Hematopoietic multipotent progenitor cell treated with erythropoietin and hydrocortisone succinate and interleukin-3 and kit ligand, for 4 days (in vitro differentiated cells): ENCODE results near the gene HAUS1.
"Not testable (repeated sequence)": the region's sequence is repeated elsewhere in the genome, so short reads cannot be mapped to it uniquely, and the experiment has no call there.

ENCODE experiments used
- DNase-seq: peaks from one replicate; pipeline ENCODE4 v3.0.0-alpha.2; 2015

Gene HAUS1

DNA sequence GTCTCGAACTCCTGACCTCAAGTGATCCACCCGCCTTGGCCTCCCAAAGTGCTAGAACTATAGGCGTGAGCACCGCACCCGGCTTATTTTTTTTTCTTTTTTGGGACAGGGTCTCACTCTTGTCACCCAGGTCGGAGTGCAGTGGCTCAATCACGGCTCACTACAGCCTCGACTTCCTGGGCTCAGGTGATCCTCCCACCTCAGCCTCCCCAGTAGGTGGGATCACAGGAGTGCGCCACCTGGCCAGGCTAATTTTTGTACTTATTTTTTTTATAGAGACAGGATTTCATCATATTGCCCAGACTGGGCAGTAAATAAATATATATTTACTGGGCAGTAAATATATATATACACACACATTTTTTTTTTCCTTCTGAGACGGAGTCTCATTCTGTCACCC, 8.7 kb upstream of the HAUS1 start:
- DNase-seq, result no peak

DNA sequence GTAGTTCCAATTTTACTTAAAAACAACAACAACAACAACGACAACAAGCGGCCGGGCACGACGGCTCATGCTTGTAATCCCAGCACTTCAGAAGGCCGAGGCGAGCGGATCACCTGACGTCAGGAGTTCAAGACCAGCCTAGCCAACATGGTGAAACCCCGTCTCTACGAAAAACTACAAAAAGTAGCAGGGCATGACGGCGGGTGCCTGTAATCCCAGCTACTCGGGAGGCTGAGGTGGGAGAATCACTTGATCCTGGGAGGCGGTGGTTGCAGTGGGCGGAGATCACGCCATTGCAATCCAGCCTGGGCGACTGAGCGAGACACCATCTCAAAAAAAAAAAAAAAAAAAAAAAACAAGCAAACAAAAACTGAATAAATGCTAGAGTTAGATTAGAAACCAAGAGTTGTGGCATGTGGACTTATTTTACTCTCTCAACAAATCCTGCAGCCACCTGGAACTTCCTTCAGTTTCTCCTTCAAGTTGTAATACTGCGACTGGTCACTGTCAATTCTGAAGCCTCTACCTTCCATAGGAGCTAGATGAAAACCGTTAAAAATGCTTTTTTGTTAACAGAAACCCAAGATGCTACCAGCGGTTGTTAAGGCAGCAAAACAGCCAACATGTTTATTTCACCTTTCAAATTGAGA, 7.4 kb upstream of the HAUS1 start:
- peak; percentile 44 for DNase-seq

DNA sequence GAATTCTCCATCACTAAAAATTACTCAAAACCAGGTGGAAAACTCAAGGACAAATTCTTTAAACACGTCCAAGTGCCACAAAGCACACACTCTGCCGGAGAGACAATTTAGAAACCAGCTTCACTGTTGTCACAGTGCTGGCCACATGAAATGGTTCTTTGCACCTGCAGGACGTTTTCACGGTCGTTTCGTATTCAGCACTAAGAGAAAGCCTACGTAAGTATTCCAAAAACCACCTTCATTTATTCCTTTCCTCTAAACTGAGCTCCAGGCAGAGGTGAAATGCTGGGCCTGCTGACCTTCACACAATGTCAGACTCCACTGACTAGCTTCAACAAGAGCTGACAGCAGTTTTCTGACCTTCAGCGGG, 6.8 kb upstream of the HAUS1 start:
- no peak for DNase-seq

DNA sequence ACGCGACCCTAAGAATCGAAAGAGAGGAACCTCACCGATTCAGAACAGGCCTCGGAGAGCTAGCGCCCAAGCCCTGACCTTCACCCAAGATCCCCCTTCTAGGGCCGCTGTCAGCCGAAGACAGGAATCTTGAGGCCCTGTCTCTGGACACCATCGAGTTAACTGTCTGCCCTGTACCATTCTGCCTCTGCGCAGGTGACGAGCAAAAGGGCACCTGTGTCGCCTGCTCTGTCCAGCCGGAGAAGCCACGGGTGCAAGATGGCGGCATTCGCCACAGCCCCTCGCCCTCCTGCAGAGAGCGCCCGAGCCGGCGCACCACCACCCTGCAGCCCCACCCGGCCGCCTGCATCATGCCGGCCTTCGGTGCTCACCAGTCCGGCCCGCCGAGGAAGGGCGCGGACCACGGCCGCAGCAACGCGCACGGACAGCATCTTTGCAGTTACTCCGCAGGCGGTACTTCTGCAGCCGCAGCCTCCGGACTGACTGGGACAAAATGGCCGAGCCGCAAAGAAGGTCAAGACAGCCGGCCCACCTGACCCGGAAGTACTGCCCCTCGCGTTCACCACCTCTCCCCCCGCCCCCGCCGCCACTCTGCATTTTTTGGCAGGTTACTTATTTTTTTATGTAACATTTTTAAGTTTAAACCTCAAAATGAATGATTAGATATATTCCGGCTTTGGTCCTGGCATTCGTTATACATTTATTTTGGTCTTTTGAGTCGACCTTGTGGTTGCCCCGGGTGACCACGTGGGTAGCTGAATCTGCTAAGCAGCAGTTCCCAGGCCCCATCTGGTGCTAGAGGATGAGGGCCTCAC, 6.2 kb upstream of the HAUS1 start, which contains the start of gene ATP5F1A:
Gene ATP5F1A (minus strand): TSS at position 496 of the 815 bp plus-strand sequence. CDS start 65 bp downstream, at position 431.
- peak; percentile 95 for DNase-seq

DNA sequence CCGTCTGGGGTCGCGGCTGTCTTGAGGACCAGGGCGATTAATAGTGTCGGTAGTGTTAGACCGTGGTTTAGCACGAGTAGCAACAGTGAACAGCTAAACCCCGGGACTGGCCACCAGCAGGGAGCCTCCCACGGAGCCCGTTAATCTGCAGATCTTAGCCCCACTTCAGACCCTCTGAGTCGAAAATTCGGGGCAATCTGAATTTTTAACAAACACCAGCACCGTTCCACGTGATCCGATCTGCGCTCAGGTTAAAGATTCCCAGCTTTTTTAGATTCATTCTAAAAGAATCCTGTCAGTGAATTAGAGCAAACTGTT, 5.6 kb upstream of the HAUS1 start:
- DNase-seq, result no peak

DNA sequence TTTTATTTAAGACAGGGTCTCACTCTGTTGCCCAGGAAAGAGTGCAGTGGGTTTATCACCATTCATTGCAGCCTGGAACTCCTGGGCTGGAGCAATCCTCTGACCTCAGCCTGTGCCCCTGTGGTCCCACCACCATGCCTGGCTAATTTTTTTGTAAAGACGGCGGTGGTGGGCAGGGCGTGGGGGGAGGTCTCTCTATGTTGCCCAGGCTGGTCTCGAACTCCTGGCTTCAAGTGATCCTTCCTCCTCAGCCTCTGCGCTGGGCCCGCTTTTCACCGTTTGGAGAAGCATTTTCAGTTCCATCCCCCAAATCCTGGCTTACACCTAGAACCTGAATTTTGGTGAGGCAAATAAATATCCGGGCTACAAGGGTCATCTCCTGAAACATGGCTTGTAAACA, 4.7 kb upstream of the HAUS1 start:
- DNase-seq, result no peak

DNA sequence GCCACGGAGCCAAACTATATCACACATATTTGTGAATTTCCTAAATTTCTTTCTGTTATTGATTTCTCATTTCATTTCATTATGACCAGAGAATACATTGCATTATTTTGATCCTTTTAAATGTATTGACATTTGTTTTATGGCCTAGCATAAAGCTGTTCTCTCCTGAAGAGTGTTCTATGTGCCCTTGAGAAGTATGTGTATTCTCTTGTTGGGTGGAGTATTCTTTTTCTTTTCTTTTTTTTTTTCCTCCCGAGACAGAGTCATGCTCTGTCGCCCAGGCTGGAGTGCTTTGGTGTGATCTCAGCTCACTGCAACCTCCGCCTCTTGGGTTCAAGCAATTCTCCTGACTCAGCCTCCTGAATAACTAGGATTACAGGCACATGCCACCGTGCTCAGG, 5.2 kb downstream of the HAUS1 start:
- DNase-seq, result no peak

DNA sequence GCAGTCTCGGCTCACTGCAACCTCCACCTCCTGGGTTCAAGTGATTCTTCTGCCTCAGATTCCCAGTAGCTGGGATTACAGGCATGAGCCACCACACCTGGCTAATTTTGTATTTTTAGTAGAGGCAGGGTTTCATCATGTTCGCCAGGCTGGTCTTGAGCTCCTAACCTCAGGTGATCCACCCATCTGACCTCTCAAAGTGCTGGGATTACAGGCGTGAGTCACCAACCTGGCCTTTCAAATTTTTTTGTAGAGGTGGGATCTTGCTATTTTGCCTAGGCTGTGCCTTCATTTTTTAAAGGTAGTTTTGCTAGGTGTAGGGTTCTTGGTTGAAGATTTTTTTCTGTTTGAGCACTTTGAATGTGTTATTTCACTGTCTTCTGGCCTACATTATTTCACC, 6.2 kb downstream of the HAUS1 start:
- DNase-seq, result no peak

DNA sequence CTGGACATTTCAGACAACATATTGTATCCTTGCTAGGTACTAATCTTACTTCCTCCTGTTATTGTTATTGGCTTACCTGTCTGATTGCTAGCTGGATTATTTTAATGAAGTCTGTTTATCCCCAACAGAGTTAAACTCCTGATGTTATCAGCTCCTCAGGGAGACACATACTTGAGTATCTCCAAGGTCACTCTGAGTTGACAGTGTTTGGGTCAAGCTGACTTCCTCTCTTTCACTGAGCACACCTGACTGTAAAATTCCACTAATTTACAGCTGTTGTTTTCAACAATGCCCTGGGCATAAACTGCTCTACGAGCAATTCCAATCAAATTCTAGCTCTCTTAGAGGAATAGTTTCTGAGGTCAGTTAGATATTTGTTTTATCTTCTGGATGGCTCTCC, 9.6 kb downstream of the HAUS1 start:
- no peak for DNase-seq

DNA sequence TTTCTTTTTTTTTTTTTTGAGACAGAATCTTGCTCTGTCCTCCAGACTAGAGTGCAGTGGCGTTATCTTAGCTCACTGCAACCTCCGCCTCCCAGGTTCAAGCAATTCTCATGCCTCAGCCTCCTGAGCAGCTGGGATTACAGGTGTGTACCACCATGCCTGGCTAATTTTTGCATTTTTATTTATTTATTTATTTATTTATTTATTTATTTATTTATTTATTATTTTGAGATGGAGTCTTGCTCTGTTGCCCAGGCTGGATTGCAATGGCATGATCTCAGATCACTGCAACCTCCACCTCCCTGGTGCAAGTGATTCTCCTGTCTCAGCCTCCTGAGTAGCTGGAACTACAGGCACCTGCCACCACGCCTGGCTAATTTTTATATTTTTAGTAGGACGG, 22.4 kb downstream of the HAUS1 start:
- not testable (repeated sequence) for DNase-seq

DNA sequence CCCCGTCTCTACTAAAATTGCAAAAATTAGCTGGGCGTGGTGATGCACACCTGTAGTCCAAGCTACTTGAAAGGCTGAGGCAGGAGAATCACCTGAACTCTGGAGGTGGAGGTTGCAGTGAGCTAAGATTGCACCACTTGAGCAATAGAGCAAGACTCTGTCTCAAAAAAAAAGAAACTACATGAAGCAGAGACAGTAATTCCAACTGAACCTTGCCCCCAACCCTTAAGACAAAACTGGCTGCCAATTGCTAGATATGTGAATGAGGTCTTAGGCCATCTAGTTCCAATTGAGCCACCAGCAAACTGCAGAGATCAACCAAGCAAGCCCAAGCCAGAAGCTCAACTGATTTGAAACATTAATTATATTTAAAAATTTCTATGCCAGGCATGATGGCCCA, 25.9 kb downstream of the HAUS1 start:
- no peak for DNase-seq

DNA sequence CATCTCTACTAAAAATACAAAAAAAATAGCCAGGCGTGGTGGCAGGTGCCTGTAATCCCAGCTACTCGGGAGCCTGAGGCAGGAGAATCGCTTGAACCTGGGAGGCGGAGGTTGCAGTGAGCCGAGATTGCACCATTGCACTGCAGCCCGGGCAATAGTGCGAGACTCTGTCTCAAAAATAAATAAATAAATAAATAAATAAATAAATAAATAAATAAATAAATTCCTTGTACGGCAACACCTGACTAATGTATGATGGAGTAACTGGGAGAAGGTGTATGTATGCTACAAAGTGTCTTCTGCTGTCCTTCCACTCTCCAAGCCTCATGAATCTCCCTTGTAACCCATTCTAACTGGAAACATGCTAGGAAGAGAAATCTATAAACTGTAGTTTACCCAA, 26.4 kb downstream of the HAUS1 start:
- not testable (repeated sequence) for DNase-seq

DNA sequence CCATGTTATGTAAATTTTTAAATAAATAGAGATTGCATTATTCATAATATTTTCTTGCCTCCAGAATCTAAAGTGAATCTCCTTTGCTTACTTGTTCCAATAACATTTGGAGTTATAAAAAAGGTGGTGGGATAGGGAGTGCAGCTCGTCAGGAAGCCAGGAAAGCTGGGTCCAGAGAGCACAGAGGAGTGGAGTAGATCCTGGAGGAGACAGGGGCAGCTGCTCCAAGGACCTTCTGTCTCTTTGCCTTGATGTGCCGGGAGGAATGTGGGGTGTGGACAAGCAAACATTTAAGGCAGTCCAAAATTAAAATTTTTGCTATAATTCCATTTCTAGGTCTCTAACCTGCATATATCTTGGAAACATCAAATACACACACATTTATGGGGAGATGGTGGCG, 29.3 kb downstream of the HAUS1 start:
- no peak for DNase-seq

DNA sequence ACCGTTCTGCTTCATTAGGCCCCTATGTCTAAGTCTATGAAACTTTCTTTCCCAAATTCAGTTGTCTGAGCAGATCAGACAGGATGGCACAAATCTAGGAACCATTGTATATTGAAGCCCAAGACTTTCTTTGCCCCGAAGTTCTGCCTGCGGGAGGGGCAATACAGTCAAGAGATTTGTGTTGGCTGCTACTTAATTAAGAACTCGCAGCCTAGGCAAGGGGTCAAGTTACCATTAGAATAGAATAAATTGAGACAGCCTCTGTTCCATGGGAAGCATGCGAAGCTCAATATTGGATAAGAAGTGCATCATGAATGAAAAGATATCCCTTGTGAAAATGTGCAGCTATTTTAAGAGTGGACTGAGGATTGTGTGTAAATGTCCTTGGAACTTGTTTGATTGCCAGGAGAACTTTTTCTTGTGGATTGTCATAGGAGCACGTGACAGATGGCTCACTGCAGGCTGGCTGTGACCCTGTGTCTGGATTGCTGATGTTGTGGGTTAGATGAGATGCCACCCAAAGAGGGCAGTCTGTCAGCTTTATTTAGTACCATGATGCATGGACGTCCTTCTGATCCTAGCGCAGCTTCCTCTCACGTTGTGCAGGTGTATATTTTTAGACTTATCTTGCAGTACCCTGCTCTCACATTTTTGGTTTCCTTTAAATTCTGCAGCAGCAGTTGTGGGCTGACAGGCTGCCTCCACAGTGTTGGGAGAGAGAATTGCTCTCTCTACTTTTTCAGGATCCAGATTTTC, 30.9 kb downstream of the HAUS1 start:
- no peak for DNase-seq

DNA sequence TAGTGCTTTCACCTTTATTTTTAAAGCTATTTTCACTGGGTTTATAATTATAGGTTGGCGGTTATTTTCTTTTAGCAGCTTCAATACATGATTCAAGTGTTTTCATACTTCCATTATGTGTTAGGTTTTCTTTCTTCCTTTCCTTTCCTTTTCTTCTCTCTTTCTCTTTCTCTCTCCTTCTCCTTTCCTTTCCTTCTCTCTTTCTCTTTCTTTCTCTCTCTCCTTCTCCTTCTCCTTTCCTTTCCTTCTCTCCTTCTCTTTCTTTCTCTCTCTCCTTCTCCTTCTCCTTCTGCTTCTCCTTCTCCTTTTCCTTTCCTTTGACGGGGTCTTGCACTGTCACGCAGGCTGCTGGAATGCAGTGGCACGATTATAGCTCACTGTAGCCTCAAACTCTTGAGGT, 36.0 kb downstream of the HAUS1 start:
- no peak for DNase-seq

DNA sequence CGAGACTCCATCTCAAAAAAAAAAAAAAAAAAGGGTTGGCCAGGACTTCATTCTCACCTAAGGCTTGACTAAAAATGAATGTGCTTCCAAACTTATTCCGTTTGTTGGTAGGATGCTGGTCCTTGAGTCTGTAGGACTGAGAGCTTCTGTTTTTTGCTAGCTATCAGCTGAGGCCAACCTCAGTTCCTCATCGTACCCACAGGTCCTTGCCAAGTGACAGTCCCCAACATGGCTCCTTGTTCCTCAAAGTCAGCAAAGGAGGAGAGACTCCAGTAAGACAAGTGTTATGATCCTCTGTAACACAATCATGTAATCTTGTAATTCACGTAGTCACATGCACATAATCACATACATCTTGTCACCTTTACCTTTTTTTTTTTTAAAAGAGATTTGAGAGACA, 37.0 kb downstream of the HAUS1 start:
- DNase-seq, result peak; percentile 42

DNA sequence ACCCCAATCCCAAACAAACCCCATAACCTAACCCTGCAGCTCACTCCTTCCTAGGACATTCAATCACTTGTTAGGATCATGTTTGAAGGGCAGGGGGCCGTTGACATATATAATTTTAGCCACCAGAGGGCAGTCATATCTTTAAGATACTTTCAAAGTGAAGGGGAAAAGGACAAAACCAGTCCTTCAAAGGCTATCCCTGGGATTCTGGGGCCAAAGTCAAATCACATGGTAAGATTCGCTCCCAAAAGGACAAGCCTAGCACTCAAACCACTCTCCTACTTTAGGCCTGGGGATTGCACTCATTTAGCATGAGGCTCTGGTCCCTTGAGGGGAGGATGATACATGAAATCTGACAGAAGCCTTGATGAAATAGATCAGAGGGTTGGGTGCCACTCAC, 44.6 kb downstream of the HAUS1 start:
- DNase-seq, result peak; percentile 84

DNA sequence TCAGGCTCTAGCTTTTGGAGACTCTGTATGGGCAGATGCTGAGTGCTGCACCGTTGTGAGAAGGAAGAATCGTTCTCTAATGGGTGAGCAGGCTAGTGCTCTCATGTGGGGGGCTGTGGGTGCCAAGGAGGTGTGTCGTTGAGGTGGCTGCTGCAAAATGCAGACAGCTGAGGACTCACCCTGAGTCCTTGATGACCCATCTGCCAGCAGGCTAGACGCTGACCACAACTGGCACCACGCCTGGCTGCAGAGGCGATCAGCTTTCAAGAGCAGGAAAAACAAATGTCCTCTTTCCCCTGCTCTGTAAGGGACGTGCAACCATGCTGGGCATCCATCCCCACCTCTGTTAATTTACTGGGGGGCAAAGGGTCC, 48.2 kb downstream of the HAUS1 start:
- peak; percentile 50 for DNase-seq

DNA sequence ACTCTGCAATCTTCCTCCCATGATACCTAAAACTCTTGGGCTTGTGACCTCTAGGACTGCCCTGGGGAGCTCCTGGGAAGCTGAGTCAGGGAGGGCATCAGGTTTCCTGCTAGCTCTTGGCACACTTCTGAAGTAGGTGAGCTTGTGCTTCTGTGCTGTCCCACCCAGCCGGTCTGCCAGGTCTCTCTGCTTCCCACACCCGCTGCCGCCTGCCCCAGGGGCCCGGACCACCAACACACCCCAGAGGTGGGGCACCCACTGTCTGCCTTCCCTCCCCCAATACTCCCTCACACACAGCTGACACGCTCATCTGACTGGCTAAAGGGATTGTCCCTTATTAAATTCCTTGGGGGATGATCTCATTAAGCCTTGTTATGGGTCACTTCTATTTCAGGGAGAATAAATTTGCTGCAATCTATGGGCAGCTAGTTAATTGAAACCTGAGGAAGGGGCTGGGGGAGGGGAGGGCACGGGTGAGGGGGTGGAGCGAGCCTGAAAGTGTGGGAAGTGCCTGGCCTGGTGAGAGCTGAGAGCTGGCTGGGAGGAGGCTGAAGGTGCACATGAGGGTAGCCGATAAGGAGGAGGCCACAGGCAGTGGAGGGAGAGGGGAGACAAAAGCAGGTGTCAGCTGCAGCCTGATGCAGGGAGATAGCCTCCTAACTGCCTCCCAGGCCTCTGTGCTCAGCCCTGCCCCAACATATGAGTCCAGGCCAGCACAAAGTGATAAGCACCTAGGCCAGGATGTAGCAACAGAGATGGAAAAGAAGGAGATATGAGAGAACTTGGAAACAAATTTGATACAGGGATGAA, 48.8 kb downstream of the HAUS1 start:
- peak; percentile 92 for DNase-seq

DNA sequence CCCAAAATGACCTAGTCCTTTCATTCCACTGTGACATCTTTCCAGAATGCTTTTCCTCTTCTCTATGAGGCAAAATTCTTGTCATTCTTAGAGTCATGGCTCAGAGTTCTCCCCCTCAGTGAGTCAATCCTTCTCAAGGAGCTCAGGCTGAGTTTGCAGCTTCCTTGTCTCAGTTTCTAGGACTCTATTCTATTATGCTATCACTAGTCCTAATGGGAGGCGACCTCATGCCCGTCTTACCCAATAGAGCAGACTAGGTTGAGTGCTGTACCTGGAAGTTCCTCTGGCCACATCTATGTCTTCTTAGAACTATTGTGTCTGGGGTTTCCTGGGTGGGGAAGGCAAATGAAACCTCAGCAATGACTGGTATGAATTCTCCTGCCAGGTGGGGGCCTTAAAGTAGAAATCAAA, 51.5 kb downstream of the HAUS1 start:
- no peak for DNase-seq

DNA sequence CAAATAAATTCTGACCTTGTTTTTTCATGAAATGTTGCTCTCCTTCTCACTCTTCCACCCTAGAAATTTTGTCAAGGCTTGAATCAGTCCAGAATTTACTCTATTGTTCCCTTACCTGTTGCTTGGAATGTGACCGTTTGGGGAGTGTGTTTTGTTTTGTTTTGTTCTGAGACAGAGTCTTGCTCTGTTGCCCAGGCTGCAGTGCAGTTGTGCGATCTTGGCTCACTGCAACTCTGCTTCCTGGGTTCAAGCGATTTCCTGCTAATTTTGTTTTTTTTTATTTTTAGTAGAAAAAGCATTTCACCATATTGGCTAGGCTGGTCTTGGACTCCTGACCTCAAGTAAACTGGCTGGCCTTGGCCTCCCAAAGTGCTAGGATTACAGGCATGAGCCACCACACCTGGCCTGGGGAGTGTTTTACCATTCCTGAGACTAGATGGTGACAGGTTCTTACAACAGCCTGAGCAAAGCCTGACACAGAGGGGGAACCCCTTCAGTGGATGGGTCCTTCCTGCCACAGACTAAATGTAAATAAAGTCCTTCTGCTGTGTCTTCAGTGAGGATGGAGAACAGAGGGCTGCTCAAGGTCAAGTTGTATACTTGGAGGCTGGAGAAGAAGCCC, 52.0 kb downstream of the HAUS1 start:
- no peak for DNase-seq

DNA sequence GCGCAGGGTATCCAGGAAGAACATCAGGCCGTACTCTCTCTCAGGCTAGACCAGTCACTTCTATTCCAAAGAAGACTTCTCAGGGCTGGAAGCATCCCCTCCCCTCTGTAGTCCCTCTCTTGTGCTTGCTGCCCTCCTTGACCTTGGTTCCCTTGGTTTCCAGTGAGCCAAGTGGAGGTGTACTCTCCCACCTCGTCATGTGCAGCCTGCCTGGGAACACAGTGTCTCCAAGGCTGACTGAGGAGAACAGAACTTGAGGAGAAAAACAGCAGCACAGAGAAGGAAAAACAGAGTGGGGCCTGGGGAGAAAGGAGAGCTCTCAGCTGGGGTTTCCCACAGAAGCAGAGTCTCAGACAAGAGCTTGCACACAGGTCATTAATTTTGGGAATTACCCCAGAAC, 52.7 kb downstream of the HAUS1 start:
- no peak for DNase-seq

DNA sequence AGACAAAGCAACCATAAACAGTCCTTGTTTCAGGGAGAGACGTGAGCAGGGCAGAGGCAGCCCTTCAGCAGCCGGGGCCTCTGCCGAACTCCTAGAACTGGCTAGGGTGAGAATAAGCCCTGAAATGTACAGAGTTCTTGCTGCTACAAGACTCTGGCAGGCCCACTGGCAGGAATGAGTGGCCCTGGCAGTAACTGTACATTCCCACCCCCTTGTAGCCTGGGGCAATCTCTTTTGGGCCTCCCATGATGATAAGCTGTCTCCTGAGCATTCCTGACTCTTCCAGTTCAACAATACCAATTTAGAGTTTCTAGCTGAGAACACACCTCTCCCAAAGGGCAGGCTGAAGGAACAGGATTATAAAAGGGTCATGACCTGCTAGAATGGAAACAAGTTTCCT, 54.3 kb downstream of the HAUS1 start:
- no peak for DNase-seq
